ENCODE data around the gene SCYGR4. TPM values are rescaled to one million over a fixed set of nuclear protein-coding genes. Genes with fewer than 3 reads are reported as not detected.

The SCYGR4 gene
- polyA plus RNA-seq, 1 experiment: not detected

DNA sequence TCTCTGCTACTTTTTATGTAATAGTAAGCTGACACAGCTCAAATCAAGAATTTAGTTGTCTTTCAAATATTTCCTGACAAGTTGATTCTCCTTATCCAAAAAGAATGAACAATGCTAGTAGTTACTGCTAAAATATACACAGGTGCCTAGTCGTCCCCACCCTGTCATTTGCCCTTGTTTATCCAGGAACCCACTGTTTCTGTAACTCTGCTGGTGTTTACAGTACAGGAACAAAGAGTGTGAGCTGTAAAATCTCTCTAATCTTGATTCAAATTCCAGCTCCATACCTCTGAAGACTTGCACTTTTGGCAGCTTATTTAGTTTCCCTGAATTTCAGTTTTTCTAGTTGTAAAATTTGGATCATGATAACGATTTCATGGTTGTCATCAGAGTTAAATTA is 39.7 kb upstream of the SCYGR4 start:
- no peak overlapping the region for H3K27ac ChIP-seq (ENCODE audit: low read depth, low read length)
- no peaks in the 10 kb centered on the region for H3K27me3 ChIP-seq (ENCODE audit: control insufficient read depth, insufficient read depth, low read length)
- POLR2A ChIA-PET: no interaction called here
- DNase-seq (ENCODE audit: low read depth, low spot score): no peak
- no peak overlapping the region for H3K4me3 ChIP-seq (ENCODE audit: low read depth, low read length)
- TF ChIP-seq, protein P1, sequence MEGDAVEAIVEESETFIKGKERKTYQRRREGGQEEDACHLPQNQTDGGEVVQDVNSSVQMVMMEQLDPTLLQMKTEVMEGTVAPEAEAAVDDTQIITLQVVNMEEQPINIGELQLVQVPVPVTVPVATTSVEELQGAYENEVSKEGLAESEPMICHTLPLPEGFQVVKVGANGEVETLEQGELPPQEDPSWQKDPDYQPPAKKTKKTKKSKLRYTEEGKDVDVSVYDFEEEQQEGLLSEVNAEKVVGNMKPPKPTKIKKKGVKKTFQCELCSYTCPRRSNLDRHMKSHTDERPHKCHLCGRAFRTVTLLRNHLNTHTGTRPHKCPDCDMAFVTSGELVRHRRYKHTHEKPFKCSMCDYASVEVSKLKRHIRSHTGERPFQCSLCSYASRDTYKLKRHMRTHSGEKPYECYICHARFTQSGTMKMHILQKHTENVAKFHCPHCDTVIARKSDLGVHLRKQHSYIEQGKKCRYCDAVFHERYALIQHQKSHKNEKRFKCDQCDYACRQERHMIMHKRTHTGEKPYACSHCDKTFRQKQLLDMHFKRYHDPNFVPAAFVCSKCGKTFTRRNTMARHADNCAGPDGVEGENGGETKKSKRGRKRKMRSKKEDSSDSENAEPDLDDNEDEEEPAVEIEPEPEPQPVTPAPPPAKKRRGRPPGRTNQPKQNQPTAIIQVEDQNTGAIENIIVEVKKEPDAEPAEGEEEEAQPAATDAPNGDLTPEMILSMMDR (IDR thresholded peaks at IDR 0.05; ENCODE audit: low read depth, low read length): no peak
- H3K9me3 ChIP-seq (ENCODE audit: control insufficient read depth, insufficient read depth, low read length): no peaks in the 10 kb centered on the region
- CTCF ChIA-PET: no interaction called here

GRCh38 chr2:227578642-227579041 is 38.7 kb upstream of the SCYGR4 start:
- Histone ChIP-seq H3K27me3 (ENCODE audit: control insufficient read depth, insufficient read depth, low read length) (no peaks in the 10 kb centered on the region), H3K27ac (ENCODE audit: low read depth, low read length) (no peak overlapping the region), H3K9me3 (ENCODE audit: control insufficient read depth, insufficient read depth, low read length) (no peaks in the 10 kb centered on the region), H3K4me3 (ENCODE audit: low read depth, low read length) (no peak overlapping the region)
- ChIA-PET CTCF (no interaction called here), POLR2A (no interaction called here)
- TF ChIP-seq, protein P1 (IDR thresholded peaks at IDR 0.05; ENCODE audit: low read depth, low read length): no peak
- DNase-seq (ENCODE audit: low read depth, low spot score): no peak

DNA sequence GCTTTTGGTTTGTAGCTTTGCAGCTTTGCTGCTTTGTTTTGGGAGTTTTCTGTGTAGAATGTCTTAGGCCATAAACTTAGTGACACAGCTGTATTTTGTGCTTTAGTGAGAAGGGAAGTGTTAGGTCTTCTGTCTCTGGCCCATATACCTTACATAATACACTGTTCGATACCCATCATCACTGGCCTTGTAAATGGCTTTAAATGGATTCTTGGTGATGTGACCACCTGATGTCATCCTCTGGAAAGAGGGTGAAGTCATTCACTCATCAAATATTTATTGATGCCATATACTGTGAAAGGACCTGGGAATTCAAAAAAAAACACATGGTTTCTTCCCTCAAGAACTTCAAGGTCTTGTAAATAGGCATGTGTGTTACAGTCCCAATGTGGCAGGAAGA is 37.5 kb upstream of the SCYGR4 start:
- TF ChIP-seq, protein P1 (IDR thresholded peaks at IDR 0.05; ENCODE audit: low read depth, low read length): no peak
- H3K9me3 ChIP-seq (ENCODE audit: control insufficient read depth, insufficient read depth, low read length): no peaks in the 10 kb centered on the region
- H3K27ac ChIP-seq (ENCODE audit: low read depth, low read length): no peak overlapping the region
- ChIA-PET POLR2A (no interaction called here), CTCF (no interaction called here)
- H3K4me3 ChIP-seq (ENCODE audit: low read depth, low read length): no peak overlapping the region
- no peaks in the 10 kb centered on the region for H3K27me3 ChIP-seq (ENCODE audit: control insufficient read depth, insufficient read depth, low read length)
- DNase-seq (ENCODE audit: low read depth, low spot score): no peak

DNA sequence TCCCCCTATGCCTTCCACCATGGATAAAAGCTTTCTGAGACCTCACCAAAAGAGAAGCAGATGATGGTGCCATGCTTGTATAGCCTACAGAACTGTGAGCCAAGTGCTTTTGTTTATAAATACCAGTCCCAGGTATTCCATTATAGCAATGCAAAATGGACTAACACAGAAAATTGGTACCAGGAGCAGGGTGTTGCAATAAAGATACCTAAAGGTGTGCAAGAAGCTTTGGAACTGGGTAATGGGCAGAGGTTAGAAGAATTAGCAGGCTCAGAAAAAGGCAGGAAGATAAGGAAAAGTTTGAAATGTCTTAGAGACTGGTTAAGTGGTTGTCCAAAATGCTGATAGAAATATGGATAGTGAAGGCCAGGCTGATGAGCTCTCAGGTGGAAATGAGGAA is 34.9 kb upstream of the SCYGR4 start:
- Histone ChIP-seq H3K9me3 (ENCODE audit: control insufficient read depth, insufficient read depth, low read length) (no peaks in the 10 kb centered on the region), H3K27me3 (ENCODE audit: control insufficient read depth, insufficient read depth, low read length) (no peaks in the 10 kb centered on the region), H3K4me3 (ENCODE audit: low read depth, low read length) (no peak overlapping the region), H3K27ac (ENCODE audit: low read depth, low read length) (no peak overlapping the region)
- ChIA-PET CTCF (no interaction called here), POLR2A (no interaction called here)
- TF ChIP-seq, protein P1 (IDR thresholded peaks at IDR 0.05; ENCODE audit: low read depth, low read length): no peak
- DNase-seq (ENCODE audit: low read depth, low spot score): no peak

DNA sequence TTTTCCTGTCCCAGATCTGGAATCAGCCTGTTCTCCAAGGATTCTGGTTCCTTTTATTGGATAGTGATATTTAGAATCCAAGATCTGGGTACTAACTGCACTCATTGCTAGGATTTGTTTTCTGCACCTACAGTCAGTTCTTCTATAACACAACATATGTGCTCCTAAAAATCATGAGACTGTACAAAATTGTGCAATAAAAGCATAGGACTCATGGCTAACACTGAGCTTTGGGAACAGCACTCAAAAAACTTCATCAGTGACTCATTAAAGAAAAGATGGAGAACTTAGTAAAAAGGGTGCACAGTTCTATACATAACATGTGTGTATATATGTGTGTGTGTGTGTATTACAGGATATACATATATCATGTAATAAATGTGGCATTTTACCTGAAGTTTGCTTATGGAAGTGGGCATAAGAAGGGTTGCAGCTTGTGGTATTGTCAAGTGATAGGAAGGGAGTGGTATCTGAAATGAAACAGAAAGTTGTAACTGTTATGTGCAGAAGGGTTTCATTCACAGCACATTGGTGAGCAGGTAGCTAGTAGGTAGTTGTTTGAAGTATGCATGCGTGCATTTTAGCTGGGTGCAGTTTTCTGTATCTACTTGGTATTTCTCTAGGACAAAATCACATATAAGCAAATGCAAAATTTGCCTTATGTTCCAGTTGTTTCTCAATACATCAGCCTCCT is 24.5 kb upstream of the SCYGR4 start:
- POLR2A ChIA-PET: no interaction called here
- Histone ChIP-seq H3K27me3 (ENCODE audit: control insufficient read depth, insufficient read depth, low read length) (no peaks in the 10 kb centered on the region), H3K27ac (ENCODE audit: low read depth, low read length) (no peak overlapping the region), H3K9me3 (ENCODE audit: control insufficient read depth, insufficient read depth, low read length) (no peaks in the 10 kb centered on the region), H3K4me3 (ENCODE audit: low read depth, low read length) (no peak overlapping the region)
- CTCF ChIA-PET: no interaction called here
- DNase-seq (ENCODE audit: low read depth, low spot score): no peak
- TF ChIP-seq, protein P1 (IDR thresholded peaks at IDR 0.05; ENCODE audit: low read depth, low read length): no peak
